ENCODE results near the gene TNK1.
"Not testable (repeated sequence)": the region's sequence is repeated elsewhere in the genome, so short reads cannot be mapped to it uniquely, and the experiment has no call there.

TNK1 gene

GRCh38 chr17:7380855-7381683 lies at the start of gene TNK1:
Gene TNK1 (plus strand): TSS chr17:7381089. CDS start chr17:7382927, 1,838 bp downstream.
- Histone ChIP-seq H3K4me1 (peaks cover 0 to 39% (median 26%) of the 10 kb centered on the region in 4 donors), H3K9me3 (no peaks in the 10 kb centered on the region), H3K36me3 (peaks cover 0 to 16% (median 0%) of the 10 kb centered on the region in 3 donors), H3K27ac (peak within 1 kb of the TSS in 1 of 2 donors; percentile 47), H3K27me3 (peaks cover 0 to 51% of the 10 kb centered on the region in 2 donors), H3K4me3 (peak within 1 kb of the TSS; percentile 44 to 51)
- no peak for TF ChIP-seq CTCF (IDR thresholded peaks at IDR 0.05)
- intact Hi-C loops (cut with DNase I; ENCODE audit: low total_unique reads), result no loop called here
- DNase-seq, result no peak

GRCh38 chr17:7332111-7332510 lies 48.8 kb upstream of the TNK1 start:
- DNase-seq, result no peak
- Histone ChIP-seq H3K9me3 (no peaks in the 10 kb centered on the region), H3K4me1 (peaks cover 0 to 23% (median 16%) of the 10 kb centered on the region in 4 donors), H3K27me3 (peaks cover 0 to 44% of the 10 kb centered on the region in 2 donors), H3K4me3 (no peak overlapping the region), H3K27ac (no peak overlapping the region), H3K36me3 (peaks cover 0 to 7% (median 0%) of the 10 kb centered on the region in 3 donors)
- TF ChIP-seq CTCF (IDR thresholded peaks at IDR 0.05), result no peak
- intact Hi-C loops (cut with DNase I; ENCODE audit: low total_unique reads), result no loop called here

GRCh38 chr17:7332600-7333069 lies 48.3 kb upstream of the TNK1 start:
- H3K4me3 ChIP-seq; H3K27ac ChIP-seq; H3K36me3 ChIP-seq; DNase-seq; H3K9me3 ChIP-seq; intact Hi-C loops (cut with DNase I; ENCODE audit: low total_unique reads): not testable (repeated sequence)
- peaks cover 0 to 45% of the 10 kb centered on the region in 2 donors for H3K27me3 ChIP-seq
- peaks cover 0 to 19% (median 16%) of the 10 kb centered on the region in 4 donors for H3K4me1 ChIP-seq

GRCh38 chr17:7334938-7335538 lies 45.9 kb upstream of the TNK1 start:
- Histone ChIP-seq H3K4me1 (peaks cover 0 to 9% (median 7%) of the 10 kb centered on the region in 4 donors), H3K27ac (no peak overlapping the region), H3K4me3 (no peak overlapping the region), H3K9me3 (no peaks in the 10 kb centered on the region), H3K36me3 (no peaks in the 10 kb centered on the region), H3K27me3 (peaks cover 0 to 59% of the 10 kb centered on the region in 2 donors)
- DNase-seq, result no peak
- TF ChIP-seq CTCF (IDR thresholded peaks at IDR 0.05), result no peak
- intact Hi-C loops (cut with DNase I; ENCODE audit: low total_unique reads), result no loop called here

GRCh38 chr17:7335765-7336164 lies 45.1 kb upstream of the TNK1 start:
- not testable (repeated sequence) for DNase-seq, H3K27ac ChIP-seq

GRCh38 chr17:7336240-7337175 lies 44.4 kb upstream of the TNK1 start, which contains the start of gene ACAP1:
Gene ACAP1 (plus strand): TSS chr17:7336529. CDS start chr17:7336735, 206 bp downstream.
- no peak for TF ChIP-seq CTCF (IDR thresholded peaks at IDR 0.05)
- intact Hi-C loops (cut with DNase I; ENCODE audit: low total_unique reads), result no loop called here
- Histone ChIP-seq H3K36me3 (no peaks in the 10 kb centered on the region), H3K27ac (no peak within 1 kb of the TSS), H3K4me3 (no peak within 1 kb of the TSS), H3K9me3 (no peaks in the 10 kb centered on the region), H3K27me3 (peaks cover 0 to 69% of the 10 kb centered on the region in 2 donors), H3K4me1 (no peaks in the 10 kb centered on the region)
- no peak for DNase-seq

More at GRCh38 chr17:7335765-7336164, 45.1 kb upstream of the TNK1 start:
- H3K9me3 ChIP-seq; H3K4me1 ChIP-seq; H3K4me3 ChIP-seq; H3K36me3 ChIP-seq; intact Hi-C loops (cut with DNase I; ENCODE audit: low total_unique reads): not testable (repeated sequence)
- peaks cover 0 to 61% of the 10 kb centered on the region in 2 donors for H3K27me3 ChIP-seq

GRCh38 chr17:7337600-7337999 lies 43.3 kb upstream of the TNK1 start:
- H3K9me3 ChIP-seq; H3K27ac ChIP-seq; H3K36me3 ChIP-seq; H3K4me1 ChIP-seq; DNase-seq; intact Hi-C loops (cut with DNase I; ENCODE audit: low total_unique reads); H3K4me3 ChIP-seq: not testable (repeated sequence)
- peaks cover 0 to 74% of the 10 kb centered on the region in 2 donors for H3K27me3 ChIP-seq
